Measurements from ENCODE around the gene CAV3.

DNA sequence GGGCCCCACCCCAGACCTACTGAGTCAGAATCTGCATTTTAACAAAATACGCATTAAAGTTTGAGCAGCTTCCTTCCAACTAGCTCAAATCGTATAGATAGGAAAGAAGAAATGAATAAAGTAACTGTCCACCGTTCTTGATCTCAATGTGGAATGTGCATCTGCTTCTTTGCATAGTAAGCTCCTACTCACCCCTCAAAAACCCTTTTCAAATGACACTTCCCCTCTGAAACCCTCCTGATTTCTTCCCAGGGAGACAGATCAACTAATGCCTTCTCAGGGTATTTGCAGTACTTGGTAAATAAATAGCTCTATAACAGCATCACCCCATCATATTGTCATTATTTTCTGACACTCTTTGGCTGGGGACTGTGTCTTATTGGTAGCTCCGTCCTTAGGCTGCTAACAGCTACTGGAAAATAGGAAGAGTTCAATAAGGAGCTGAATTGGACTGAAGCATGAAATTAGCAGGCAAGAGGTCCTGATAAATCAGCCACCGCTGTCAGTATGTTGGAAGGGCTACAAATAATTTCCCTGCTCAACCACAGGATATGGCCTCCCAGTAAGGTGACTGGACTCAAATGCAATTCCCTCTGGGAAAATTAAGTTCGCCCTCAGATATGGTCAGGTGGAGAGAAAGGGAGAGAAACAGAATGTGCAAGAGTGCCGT is 25.6 kb downstream of the CAV3 start:
- TF ChIP-seq, protein P1, sequence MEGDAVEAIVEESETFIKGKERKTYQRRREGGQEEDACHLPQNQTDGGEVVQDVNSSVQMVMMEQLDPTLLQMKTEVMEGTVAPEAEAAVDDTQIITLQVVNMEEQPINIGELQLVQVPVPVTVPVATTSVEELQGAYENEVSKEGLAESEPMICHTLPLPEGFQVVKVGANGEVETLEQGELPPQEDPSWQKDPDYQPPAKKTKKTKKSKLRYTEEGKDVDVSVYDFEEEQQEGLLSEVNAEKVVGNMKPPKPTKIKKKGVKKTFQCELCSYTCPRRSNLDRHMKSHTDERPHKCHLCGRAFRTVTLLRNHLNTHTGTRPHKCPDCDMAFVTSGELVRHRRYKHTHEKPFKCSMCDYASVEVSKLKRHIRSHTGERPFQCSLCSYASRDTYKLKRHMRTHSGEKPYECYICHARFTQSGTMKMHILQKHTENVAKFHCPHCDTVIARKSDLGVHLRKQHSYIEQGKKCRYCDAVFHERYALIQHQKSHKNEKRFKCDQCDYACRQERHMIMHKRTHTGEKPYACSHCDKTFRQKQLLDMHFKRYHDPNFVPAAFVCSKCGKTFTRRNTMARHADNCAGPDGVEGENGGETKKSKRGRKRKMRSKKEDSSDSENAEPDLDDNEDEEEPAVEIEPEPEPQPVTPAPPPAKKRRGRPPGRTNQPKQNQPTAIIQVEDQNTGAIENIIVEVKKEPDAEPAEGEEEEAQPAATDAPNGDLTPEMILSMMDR (IDR thresholded peaks at IDR 0.05) = no peak
- no peak for TF ChIP-seq POLR2A (IDR thresholded peaks at IDR 0.05)

Measured in body of pancreas (tissue), 4 donors.